ENCODE measurements around the gene AQP12A.

DNA sequence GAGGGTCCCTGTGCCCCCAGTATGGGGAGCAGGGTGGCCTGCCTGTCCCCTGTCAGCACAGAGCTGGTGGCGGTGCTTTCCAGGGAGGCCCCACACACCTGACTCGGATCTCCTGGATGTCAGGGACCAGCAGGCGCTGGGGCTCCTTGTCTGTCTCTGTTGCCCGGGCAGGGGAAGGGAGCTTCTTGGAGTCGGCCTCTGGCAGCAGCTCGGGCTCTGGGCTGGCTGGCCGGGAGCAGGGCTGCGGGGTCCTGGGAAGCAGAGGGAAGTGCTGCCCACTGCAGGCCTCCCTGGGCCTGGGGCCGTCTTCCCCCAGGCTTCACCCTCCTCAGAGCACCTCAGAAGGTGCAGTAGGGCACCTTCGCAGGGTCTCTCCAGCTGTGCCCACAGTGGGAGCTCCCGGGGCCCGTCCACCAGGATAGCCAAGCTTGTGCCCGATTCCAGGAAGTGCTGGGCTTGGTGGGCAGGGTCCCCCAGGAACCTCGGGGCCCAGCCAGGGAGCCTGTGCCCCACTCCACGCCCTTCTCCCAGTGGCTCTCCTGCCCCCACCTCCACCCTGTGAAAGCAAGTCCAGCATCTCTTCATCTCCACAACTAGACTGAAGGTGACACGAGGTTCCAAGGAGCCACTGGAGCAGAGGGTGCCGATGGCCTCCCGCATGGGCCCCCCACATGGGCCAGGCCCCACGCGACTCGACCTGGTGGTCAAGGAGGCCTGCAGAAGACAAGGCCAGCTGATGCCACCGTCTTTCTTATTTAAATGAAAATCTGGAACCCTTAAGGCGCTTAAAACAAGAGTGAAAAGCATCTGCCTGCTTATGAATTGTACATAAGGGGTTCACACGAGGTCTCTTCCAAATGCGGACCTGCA is 28.2 kb downstream of the AQP12A start:
- TF ChIP-seq POLR2A (IDR thresholded peaks at IDR 0.05) (no peak), POLR2AphosphoS5 (IDR thresholded peaks at IDR 0.05) (no peak), EP300 (IDR thresholded peaks at IDR 0.05) (no peak)
- TF ChIP-seq, protein P1, sequence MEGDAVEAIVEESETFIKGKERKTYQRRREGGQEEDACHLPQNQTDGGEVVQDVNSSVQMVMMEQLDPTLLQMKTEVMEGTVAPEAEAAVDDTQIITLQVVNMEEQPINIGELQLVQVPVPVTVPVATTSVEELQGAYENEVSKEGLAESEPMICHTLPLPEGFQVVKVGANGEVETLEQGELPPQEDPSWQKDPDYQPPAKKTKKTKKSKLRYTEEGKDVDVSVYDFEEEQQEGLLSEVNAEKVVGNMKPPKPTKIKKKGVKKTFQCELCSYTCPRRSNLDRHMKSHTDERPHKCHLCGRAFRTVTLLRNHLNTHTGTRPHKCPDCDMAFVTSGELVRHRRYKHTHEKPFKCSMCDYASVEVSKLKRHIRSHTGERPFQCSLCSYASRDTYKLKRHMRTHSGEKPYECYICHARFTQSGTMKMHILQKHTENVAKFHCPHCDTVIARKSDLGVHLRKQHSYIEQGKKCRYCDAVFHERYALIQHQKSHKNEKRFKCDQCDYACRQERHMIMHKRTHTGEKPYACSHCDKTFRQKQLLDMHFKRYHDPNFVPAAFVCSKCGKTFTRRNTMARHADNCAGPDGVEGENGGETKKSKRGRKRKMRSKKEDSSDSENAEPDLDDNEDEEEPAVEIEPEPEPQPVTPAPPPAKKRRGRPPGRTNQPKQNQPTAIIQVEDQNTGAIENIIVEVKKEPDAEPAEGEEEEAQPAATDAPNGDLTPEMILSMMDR (IDR thresholded peaks at IDR 0.05), result no peak

Data from gastroesophageal sphincter (tissue), 3 donors.